HG02938 (cell line): ENCODE measurements around the gene PITX2.
A peak's percentile ranks its signal among the peaks of the same experiment; 100 is the strongest.

Source experiments
- ATAC-seq: cut with Tn5 transposase; IDR thresholded peaks from one replicate; pipeline ENCODE4 v1.9.1; 2021; ENCODE audit warnings: mild to moderate bottlenecking, moderate library complexity; ENCODE audit not compliant: unreplicated experiment

Gene PITX2

DNA sequence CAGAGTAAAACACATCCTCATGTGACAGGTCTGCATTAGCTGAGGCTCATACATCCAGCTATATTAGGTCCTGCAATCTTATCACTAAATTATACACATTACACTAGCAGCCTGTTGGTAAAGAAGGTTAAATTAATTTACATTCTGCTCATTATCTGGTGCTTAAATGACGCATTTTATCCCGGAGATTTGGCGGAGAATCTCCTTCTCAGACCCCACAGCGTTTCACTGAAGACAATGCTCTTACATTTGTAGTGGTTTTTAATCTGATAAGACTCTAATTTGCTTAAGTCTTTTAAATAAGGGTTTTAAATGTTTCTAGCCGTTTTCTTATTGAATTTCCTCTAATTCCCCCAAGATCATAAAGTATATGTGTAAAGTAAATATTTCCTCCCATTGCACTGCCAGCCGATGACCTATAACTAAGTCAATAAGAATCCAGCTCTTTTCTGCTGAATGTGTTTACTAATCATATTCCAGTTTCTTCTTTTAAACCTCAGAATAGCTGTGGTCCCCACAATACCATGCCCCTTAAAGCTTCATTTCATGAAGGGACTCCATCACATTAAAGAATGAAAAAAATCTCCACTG is 2.1 kb upstream of the PITX2 start:
- ATAC-seq = no peak

DNA sequence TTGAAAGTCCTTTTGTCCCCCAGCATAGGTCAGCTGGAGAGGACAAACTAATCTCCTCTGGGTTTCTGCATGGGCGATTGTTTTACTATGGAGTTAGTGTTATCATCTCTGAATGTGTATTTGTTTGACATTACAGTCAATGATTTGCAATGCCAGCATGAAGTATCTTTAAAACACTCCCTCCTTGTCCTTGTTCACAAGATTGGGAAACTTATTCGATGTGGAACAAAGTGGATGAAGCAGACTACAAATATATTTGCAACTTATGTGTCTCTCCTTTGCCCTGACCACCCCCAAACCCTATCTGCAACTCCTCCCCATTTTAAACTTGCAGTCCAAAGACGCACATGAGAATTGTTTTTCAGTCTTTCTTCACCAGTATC is 1.5 kb upstream of the PITX2 start:
- ATAC-seq = no peak

DNA sequence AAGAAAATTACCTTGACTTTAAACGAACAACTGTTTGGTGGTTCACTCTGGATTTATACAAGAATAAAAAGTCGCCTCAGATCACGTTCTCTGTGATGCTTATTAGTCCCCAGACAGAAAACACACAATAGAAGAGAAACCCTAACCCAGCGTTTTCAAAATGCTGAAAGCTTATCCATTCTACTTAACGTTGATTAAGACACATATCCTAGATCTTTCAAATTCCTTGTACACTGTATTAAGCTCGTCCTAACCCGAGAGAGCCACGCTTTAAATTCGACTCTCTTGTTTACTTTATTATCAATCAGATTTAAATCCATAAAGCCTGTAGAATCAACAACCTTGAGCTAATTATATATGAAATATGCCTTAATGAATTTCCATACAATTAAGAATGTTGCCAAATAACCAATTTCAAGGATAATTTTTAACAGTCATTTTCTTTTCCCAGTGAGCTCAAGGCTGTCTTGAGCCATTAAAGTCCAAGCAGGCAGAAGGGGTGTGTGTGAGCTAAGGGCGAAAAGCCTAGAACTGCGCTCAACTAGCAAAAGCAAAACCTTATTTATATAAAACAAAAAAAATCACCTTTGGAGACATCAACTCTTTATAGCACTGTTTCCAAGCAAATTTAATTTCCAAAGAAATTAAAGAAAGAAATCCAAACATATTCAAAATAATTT is 981 bp upstream of the PITX2 start:
- no peak for ATAC-seq

DNA sequence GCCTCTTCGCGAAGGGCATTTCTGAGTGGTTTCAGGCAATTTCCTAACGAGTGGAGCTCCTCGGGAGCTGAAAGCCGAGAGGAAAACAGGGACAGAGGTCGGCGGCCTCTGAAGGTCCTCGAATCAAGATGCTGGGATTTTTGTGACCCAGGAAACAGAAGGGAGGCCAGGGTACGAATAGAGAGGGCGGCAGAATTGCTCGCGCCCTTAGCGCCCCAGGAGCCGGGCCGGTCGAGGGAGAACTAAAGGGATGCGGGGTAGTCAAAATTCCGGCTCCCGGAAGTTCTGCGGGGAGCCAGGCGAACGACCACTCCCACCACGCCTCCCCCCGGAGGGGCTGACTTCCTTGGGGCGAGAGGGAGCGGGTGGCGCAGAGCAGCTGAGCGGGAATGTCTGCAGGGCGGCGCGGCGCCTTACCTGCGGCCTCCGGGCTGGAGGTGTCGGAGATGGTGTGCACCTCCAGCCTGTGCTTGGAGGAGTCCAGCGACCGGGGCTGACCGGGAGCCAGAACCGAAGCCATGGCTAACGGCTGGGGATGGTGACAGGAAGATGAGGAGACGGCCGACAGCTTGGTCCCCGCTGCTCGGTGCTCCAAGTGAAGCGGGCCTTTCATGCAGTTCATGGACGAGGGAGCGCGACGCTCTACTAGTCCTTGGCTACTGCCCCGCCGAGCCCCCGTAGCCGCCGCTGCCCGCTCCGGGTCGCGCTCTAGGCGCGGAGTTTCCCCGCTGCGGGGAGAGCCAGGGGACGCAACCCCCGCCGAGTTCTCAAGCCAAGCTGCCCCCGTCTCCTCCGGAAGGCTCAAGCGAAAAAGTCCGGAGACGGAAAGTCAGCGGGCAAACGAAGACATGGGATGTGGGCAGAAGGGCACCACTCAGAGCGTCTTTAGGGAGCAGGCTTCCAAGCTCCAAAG is 782 bp downstream of the PITX2 start:
- ATAC-seq = no peak

DNA sequence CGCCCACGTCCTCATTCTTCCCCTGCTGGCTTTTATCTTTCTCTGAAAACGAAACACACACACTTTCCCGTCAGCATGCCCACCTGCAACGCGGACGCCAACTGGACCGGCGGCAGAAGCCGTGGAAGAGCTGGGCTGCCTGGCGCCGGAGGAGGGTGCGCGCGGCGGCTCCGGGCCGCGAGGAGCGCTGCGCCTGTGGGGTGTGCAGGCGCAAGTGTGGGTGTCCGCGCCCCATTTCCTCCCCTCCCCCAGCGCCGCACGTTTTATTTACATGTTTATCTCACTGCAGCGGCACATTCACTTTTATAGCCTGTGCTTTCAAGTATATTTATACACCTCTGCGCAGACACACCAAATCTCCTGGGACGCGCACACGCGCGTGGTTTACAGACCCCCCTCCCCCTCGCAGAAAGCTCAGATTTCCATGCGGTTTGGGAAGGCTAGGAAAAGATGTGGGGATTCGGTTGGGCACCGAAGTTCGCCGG is 1.5 kb downstream of the PITX2 start:
- peak; percentile 25 for ATAC-seq

DNA sequence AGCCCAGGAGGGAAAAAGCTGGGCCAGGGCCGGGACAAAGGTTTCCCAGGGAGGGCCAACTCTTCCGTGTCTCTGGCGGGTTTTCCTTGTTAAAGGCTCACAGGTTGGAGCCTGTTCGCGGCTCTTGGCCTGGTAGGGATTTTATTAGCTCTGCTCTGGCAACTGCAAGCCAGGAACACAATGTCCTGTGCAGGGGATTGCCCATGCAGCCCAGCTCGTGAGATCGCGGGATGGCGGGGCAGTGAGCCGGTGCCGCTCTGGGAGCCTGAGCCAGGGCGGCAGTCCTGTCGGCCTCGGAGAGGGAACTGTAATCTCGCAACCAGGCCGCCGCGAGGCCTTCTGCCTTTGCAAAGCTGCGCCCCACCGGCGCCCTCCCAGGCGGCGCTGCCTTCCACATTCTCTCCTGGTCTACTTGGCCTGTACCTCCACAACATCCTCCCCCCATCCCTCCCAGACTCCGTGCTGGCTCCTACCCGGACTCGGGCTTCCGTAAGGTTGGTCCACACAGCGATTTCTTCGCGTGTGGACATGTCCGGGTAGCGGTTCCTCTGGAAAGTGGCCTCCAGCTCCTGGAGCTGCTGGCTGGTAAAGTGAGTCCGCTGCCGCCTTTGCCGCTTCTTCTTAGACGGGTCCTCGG is 2.1 kb downstream of the PITX2 start:
- peak; percentile 56 for ATAC-seq

DNA sequence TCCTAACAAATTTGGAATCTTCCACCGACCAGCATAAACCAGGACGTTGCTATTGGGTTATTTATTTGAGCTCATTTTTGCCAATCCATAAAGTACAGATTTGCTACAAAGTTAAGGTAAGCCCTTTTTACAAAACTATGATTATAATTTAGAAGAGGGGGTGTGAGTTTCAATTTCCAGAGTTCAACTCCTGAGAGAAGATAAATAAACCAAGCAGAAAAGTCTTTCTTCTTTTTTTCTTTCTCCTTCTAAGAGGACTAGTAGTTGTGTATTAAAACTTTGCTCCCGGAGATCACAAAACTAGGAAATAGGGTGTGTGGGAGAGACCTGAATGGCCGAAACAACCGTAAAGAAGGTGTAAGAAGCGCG is 2.6 kb downstream of the PITX2 start:
- no peak for ATAC-seq

DNA sequence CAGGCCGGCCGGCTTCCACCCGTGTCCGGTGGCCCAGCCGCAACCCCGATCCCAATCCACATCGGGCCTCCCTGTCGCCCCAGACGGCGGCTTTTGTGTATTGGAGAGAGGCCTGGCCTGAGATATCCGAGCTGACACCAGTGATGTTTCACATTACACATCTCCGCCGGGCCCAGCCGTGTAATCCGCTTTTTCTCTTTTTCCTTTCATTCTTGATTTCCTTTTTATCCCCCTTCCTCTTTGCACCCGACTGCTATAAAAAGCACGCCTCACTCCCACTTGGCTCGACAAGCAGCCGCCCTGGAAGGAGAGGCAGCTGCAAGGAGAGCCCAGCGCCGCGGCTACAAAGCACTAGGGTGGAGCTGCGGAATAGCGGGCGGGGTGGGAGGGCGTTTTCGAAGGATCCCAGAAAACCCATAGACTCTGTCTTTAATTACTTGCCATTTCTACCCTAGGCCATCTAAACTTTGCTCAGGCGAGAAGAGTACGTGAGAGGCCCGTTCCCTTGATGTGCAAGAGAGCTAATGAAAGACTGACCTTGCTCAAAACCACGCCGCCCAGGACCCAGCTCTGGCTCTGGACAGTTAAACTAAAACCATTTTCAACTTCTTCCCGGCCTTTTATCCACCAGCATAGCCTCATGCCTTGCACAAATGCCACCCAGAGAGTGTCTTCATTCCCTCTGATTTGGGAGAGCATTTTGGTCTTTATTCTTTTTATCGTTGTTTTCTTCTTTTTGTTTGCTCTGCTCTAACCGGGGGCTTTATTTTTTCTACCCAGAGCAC is 3.2 kb downstream of the PITX2 start:
- ATAC-seq = no peak

DNA sequence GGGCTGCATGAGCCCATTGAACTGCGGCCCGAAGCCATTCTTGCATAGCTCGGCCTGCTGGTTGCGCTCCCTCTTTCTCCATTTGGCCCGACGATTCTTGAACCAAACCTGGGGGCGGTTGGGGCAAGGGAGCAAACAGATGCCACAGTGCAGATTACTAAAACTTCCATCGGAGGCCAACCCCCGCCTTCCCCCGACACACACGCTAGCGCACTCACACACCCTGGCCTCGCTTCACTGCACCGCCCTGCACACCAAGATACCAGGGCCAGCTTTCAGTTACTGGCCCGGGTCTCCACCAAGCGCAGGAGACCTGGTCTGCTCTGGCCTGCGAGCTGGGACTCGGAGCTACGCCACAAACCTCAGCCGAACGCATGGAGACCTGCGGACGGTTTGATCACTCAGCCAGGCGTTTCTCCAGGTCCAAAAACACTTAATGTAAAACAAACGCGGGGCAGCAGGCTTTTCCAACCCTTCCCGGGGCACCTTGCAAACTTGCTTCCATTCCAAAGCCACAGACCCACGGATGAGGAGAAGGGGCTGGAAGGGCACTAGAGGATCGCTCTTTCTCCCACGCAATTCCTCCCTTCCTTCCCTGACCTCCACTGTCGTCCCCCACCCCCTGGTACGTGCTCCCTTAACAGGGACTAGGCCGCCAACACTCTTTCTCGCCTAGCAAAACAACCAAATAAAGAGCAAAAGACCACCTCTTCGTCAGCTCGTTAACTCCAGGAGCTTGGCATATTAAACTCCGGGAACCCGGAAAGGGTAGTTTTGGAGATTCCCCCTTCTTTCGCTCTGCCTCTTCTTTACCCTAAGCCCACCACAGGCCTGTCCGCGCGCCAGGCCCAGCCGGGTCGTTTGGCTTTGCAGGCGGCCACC is 4.1 kb downstream of the PITX2 start:
- ATAC-seq = no peak

DNA sequence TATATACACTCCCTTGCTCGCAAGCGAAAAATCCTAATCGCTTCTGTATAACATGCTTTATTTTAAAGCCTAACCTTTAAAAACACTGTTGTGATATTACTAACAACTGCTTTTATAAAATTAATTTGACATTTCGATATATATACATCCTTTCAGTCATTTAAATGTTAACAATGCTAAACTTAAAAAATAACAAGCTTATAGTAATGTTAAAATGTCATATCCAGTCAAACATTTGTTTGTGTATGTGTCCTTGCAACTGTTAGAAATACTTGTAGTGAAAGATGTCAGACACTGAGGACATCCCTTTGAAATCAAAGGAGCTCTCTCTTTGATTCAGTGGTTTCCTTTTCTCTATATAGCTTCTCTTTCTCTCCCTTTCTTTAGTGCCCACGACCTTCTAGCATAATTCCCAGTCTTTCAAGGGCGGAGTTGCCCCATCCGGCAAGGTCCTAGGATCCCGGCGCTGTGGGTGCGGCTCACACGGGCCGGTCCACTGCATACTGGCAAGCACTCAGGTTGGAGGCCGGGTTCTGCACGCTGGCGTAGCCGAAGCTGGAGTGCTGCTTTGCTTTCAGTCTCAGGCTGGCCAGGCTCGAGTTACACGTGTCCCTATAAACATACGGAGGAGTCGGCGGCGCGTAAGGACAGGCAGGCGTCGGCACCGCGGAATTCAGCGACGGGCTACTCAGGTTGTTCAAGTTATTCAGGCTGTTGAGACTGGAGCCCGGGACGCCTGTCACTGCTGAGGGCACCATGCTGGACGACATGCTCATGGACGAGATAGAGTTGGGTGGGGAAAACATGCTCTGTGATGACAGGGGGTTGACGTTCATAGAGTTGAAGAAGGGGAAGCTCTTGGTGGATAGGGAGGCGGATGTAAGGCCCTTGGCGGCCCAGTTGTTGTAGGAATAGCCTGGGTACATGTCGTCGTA is 5.0 kb downstream of the PITX2 start:
- no peak for ATAC-seq

DNA sequence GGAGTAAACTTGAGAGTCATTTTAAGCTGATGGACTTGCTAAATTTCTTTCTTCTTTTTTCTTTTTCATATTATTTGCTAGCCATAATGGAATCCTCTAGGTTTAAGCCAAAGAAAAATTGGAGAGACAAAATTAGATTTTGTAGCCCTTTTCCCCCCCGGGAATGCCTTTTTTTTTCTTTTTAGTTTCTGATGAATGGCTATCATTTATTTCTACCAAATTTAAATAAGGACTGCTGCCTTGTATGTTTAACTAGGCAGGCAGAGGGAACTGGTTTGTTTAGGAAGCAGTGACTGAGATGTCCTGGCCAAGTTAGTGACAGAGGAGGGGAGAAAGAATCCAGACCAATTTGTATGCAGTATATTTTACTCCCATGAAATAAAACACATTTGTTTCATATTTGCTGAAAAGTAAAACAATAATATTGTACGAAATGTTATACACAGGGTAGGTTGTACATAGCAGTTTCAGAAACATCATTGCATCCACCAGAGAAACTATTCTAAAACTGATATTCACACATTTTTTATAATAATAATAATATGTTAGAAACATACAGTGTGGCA is 5.7 kb downstream of the PITX2 start:
- no peak for ATAC-seq

DNA sequence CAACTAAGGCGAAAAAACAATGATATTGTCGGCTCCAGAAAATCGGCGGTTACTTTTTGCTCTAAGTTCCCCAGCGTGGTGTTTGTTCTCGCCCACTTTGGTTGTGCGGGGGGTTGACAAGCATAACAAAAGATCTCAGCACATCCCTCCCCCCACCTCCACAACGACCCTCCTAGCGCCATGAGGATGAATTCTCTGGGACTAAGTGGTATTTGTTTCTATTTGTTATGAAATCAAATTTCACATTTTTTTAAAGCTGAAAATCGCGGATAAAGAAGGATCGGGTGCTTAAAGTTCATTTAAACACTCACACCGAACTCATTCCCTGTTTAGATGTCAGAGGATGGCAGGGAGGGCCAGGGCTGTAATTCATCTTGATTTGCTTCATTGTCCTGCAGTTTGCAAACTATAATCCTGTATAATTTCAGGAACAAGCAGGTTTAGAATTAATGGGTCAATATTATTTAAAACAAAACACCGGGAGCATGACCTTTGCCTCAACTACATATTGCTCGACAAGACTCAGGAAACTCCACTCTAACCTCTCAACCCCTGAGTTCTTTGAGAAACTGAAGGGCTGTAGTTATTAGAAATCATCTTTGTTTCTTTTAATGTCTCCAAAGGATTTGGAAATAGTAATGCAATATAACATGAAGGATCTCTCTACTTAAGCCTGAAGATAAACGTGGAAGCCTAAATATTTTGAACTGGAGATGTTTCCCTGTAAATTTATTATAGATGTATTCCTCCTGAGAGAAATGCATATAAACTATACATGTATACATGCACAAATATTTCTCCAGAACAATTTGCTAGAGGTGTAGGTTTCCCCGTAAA is 6.4 kb downstream of the PITX2 start:
- ATAC-seq = no peak

DNA sequence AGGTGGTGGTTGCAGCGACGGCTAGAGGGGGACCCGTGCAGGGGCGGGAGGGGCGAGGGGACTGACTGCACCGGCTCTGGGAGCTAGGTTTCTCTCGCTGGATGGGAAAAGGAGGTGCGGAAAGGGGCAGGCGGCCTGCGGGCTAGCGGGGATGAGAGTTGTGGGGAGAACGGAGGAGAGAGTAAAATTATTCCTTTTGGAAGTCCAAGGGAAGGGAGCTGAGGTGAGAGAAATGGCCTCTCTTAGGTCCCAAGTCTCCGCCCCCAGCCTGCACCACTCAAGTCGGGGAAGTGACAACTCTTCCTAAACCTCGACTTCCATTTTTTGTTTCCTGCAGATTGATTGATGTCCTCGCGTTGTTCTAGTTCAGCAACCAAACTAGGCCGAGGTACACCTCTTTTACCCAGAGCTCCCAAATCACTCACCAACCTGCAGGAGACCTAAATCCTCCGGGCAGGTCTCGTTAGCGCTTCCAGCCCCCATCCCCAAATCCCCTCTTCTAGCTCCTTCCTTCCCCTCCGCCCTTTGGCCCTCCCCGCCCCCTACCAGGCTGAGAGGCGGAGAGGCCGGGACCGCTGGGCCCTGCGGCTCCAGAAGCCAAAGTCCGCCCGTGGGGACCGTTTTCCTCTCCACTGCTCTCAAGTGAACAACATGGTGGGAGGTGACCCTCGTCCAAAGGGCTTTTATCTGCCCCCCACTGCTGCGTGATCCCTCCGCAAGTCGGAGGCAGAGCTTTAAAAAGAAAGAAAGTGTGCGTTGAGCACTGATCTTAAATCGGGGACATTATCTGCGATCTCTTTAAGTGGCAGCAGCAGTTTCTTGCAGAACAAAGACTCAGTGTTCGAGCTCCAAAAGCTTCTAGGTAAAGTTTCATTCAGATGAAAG is 7.3 kb downstream of the PITX2 start:
- no peak for ATAC-seq

DNA sequence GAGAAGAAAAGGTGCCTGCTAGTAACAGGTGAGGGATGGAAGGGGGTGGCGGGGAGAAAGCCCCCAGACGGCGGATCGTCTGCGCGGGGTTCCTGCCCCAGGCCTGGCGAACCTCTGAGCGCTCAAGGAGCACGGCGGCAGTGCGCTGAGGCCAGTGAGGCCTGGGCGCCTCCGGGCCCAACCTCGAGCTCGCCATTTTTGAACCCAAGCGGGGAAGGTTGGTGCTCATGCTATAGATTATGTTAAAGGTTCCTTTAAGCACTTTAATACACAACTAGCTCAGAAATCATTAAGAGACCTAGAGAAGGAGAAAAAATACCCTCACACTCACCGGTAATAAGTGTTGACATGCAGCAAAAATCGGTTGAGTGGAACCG is 7.9 kb downstream of the PITX2 start:
- ATAC-seq = no peak

DNA sequence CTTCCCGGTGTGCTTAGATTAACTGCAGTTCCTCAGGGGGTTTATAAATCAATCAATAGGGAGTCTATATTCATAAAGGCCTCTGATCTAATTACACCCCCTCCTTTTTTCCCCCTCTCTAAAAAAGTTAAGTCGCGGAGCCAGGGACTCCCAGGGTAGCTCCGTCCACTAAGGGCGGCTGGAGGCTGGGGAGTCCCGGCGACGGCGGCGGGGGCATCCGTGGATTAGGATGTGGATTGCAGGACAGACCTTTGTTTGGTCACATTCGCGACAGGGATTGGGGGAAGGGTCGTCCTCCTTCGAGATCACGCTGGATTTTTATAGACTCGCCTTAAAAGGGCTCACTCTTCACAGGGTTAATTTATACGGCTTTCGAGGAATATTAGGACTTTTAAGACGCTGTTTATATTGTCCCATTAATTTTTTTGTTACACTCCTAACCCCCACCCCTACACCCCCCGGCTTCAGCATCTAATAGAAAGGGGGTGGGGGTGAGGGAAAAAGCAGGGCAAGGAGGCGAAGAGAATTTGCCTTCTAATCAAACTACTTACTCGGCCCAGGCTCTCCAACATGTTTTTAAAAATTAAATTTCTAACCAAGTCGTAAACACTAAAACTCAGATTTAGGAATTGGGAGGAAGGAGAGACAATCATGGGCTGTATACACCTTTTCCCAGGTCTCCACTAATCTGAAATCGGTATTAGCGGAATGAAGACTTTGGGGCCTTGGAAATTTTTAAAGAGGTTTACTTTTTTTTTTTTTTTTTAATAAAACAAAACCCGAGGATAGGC is 8.5 kb downstream of the PITX2 start:
- ATAC-seq = no peak

DNA sequence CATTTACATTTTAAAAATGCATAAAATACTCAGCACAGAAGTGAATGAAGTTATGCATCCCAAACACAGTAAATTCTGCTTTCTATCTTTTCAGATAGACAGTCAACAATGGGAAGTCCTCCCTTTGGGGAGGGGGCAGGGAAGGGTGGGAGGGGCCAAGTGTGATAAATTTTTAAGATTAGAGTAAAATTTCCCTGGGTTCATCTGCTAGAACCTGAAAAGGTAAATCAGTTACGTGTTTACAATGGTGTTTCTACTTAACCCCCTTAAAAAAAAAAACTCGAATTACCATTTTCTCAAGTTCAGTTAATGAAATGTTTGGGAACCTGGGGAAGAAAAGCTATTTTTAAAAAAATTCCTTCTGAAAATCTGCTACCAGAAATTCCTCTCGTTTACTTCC is 9.1 kb downstream of the PITX2 start:
- ATAC-seq = no peak
